Mesenchymal stem cell (in vitro differentiated cells and primary cell): ENCODE measurements around the gene LIPC.

Experiments
- DNase-seq: peaks from one replicate; pipeline ENCODE4 v3.0.0-alpha.2; 2013
- H2AFZ ChIP-seq: one replicate; pipeline ENCODE4 v1.6.1; 2013; ENCODE audit warnings: low read depth, mild to moderate bottlenecking, control low read depth, inconsistent platforms, low read length, moderate library complexity
- H2AK5ac ChIP-seq: 2 replicates; pipeline ENCODE4 v1.6.1; 2013; ENCODE audit warnings: low read length, moderate library complexity, mild to moderate bottlenecking, inconsistent platforms; ENCODE audit not compliant: severe bottlenecking
- H2BK120ac ChIP-seq: one replicate; pipeline ENCODE4 v1.6.1; 2013; ENCODE audit warnings: low read depth, mild to moderate bottlenecking, inconsistent platforms, low read length, moderate library complexity
- H2BK12ac ChIP-seq, 2 experiments: one replicate each; pipeline ENCODE4 v1.6.1; 2013; ENCODE audit warnings: inconsistent platforms in 2 of 2, low read length in 2 of 2, mild to moderate bottlenecking in 2 of 2, moderate library complexity in 2 of 2, control low read depth in 1 of 2
- H2BK15ac ChIP-seq: one replicate; pipeline ENCODE4 v1.6.1; 2013; ENCODE audit warnings: mild to moderate bottlenecking, low read depth, inconsistent platforms; ENCODE audit not compliant: poor library complexity, severe bottlenecking
- H2BK5ac ChIP-seq: 2 replicates; pipeline ENCODE4 v1.6.1; 2013; ENCODE audit warnings: low read depth, mild to moderate bottlenecking, low read length, control low read depth, inconsistent platforms; ENCODE audit not compliant: poor library complexity, severe bottlenecking
- H3K14ac ChIP-seq, 2 experiments: one replicate each; pipeline ENCODE4 v1.6.1; 2013; ENCODE audit warnings: inconsistent platforms in 2 of 2, low read length in 2 of 2, control low read depth in 1 of 2, mild to moderate bottlenecking in 1 of 2, moderate library complexity in 1 of 2
- H3K18ac ChIP-seq, 2 experiments: one replicate each; pipeline ENCODE4 v1.6.1; 2013; ENCODE audit warnings: inconsistent platforms in 2 of 2, low read length in 2 of 2, control low read depth in 1 of 2, low read depth in 1 of 2, mild to moderate bottlenecking in 1 of 2
- H3K23ac ChIP-seq, 2 experiments: one replicate each; pipeline ENCODE4 v1.6.1; 2013; ENCODE audit warnings: inconsistent platforms in 2 of 2, low read length in 2 of 2, mild to moderate bottlenecking in 2 of 2, moderate library complexity in 2 of 2, control low read depth in 1 of 2
- H3K27ac ChIP-seq: 2 replicates; pipeline ENCODE4 v1.5.1; 2013; ENCODE audit warnings: mild to moderate bottlenecking, moderate library complexity, low read length, control low read depth, inconsistent platforms; ENCODE audit not compliant: poor library complexity, severe bottlenecking
- H3K27me3 ChIP-seq, 2 experiments: 2 replicates each; pipeline versions ENCODE4 v1.6.1 to v1.7.0; 2013; ENCODE audit warnings: low read length in 2 of 2, mild to moderate bottlenecking in 2 of 2, moderate library complexity in 2 of 2, control low read depth in 1 of 2, inconsistent platforms in 1 of 2; ENCODE audit not compliant: control insufficient read depth in 1 of 2, insufficient read depth in 1 of 2
- H3K36me3 ChIP-seq, 2 experiments: 2 replicates each; pipeline versions ENCODE4 v1.6.1 to v1.7.0; 2013; ENCODE audit warnings: low read length in 2 of 2, control low read depth in 1 of 2, inconsistent platforms in 1 of 2, low read depth in 1 of 2, mild to moderate bottlenecking in 1 of 2; ENCODE audit not compliant: insufficient read depth in 2 of 2, control insufficient read depth in 1 of 2
- H3K4ac ChIP-seq, 2 experiments: one replicate each; pipeline ENCODE4 v1.6.1; 2013; ENCODE audit warnings: inconsistent platforms in 2 of 2, low read length in 2 of 2, mild to moderate bottlenecking in 2 of 2, moderate library complexity in 2 of 2, control low read depth in 1 of 2, low read depth in 1 of 2
- H3K4me1 ChIP-seq: 2 replicates; pipeline ENCODE4 v1.6.1; 2013; ENCODE audit warnings: low read depth, low read length, control low read depth; ENCODE audit not compliant: control insufficient read depth, insufficient read depth
- H3K4me2 ChIP-seq: 2 replicates; pipeline ENCODE4 v1.6.1; 2013; ENCODE audit warnings: low read length, mild to moderate bottlenecking, inconsistent platforms; ENCODE audit not compliant: poor library complexity, severe bottlenecking
- H3K4me3 ChIP-seq, 2 experiments: 2 replicates each; pipeline versions ENCODE4 v1.5.1 to v1.7.0; 2013; ENCODE audit warnings: low read length in 2 of 2, mild to moderate bottlenecking in 2 of 2, control low read depth in 1 of 2, low read depth in 1 of 2; ENCODE audit not compliant: insufficient read depth in 1 of 2
- H3K79me1 ChIP-seq: replicated peaks from 2 replicates; pipeline ENCODE4 v1.6.1; 2013; ENCODE audit warnings: mild to moderate bottlenecking, control low read depth, low read length, inconsistent platforms; ENCODE audit not compliant: poor library complexity, severe bottlenecking
- H3K9ac ChIP-seq: 2 replicates; pipeline ENCODE4 v1.7.0; 2013; ENCODE audit warnings: mild to moderate bottlenecking, low read length, moderate library complexity
- H3K9me3 ChIP-seq: 2 replicates; pipeline ENCODE4 v1.7.0; 2013; ENCODE audit warnings: mild to moderate bottlenecking, low read length; ENCODE audit not compliant: control insufficient read depth
- H4K8ac ChIP-seq: one replicate; pipeline ENCODE4 v1.6.1; 2013; ENCODE audit warnings: inconsistent platforms, mild to moderate bottlenecking, low read length, moderate library complexity
- H4K91ac ChIP-seq: one replicate; pipeline ENCODE4 v1.6.1; 2013; ENCODE audit warnings: mild to moderate bottlenecking, low read length, inconsistent platforms
- WGBS: methylation state at CpG from one replicate; pipeline ENCODE4 v1.1.7; 2013; ENCODE audit warnings: mixed read lengths; 5-methylcytosine and 5-hydroxymethylcytosine counted together

Gene LIPC

DNA sequence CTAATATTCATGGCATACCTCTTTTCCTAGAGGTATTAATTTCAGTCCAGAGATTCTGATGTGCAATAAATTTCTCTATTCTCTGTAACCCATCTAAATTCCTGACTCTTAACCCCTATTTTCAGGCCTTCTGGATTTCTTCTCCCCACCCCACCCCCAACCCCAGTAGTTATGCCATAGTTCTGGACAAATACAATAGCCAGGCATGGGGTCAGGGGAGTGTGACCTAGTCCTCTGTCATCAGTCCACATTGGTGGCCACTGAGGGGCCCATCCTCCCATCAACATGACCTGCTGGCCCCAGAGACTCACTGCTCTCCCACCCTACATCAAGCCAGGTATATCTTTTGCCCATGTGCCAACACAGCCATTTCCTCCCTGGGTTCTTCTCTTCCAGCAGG, 3.8 kb upstream of the LIPC start:
- DNase-seq, result no peak
- H2BK12ac ChIP-seq, result no peak overlapping the region
- H2BK15ac ChIP-seq, result no peak overlapping the region
- H3K4me3 ChIP-seq, result no peak overlapping the region
- no peak overlapping the region for H2BK120ac ChIP-seq
- H4K91ac ChIP-seq, result peak overlapping the region; percentile 59
- H3K9me3 ChIP-seq, result no peaks in the 10 kb centered on the region
- H3K27me3 ChIP-seq, result no peaks in the 10 kb centered on the region
- H3K4me2 ChIP-seq, result no peak overlapping the region
- no peak overlapping the region for H3K23ac ChIP-seq
- H2AK5ac ChIP-seq, result no peak overlapping the region
- no peak overlapping the region for H2BK5ac ChIP-seq
- H3K4ac ChIP-seq, result no peak overlapping the region
- no peak overlapping the region for H3K14ac ChIP-seq
- H3K27ac ChIP-seq, result no peak overlapping the region
- no peak overlapping the region for H3K9ac ChIP-seq
- H3K79me1 ChIP-seq, result no peaks in the 10 kb centered on the region
- peaks cover 4% of the 10 kb centered on the region for H3K4me1 ChIP-seq
- H4K8ac ChIP-seq, result no peak overlapping the region
- peak overlapping the region in 1 of 2 experiments; percentile 41 for H3K18ac ChIP-seq
- H3K36me3 ChIP-seq, result no peaks in the 10 kb centered on the region
- no peak overlapping the region for H2AFZ ChIP-seq

DNA sequence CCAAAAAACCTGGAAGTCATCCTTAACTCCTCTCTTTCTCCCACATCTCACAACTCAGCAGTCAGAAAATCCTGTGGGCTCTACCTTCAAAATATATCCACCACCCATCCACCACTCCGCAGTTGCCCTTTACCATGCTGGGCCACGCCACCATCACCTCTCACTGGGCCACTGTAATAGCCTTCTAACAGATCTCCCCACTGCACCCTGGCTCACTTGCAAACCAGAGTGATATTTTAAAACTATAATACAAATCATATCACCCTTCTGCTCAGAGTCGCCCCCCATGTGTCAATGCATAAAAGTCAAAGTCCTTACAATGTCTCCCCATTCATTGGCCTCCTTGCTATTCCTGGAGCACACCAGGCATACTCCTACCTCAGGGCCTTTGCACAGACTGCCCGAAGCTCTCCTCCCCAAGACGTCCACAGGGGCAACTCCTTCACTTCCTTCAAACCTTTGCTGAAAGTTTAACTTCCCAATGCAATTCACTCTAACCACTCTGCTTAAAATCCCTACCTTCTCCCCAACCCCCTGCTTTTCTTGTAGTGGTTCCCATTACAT, 1.5 kb upstream of the LIPC start:
- Histone ChIP-seq H3K79me1 (no peaks in the 10 kb centered on the region), H3K4me1 (peaks cover 4% of the 10 kb centered on the region), H2AFZ (no peak overlapping the region), H3K27ac (no peak overlapping the region), H3K18ac (no peak overlapping the region), H3K23ac (no peak overlapping the region), H3K4me3 (no peak overlapping the region), H2BK120ac (no peak overlapping the region), H2AK5ac (no peak overlapping the region), H2BK5ac (no peak overlapping the region), H3K4me2 (no peak overlapping the region), H4K91ac (no peak overlapping the region), H3K4ac (no peak overlapping the region), H3K27me3 (no peaks in the 10 kb centered on the region), H3K14ac (no peak overlapping the region), H4K8ac (no peak overlapping the region), H3K9ac (no peak overlapping the region), H3K9me3 (no peaks in the 10 kb centered on the region), H2BK15ac (no peak overlapping the region), H3K36me3 (no peaks in the 10 kb centered on the region), H2BK12ac (no peak overlapping the region)
- WGBS, result 98% methylated on average over 5 of the region's 5 CpGs
- DNase-seq, result no peak

DNA sequence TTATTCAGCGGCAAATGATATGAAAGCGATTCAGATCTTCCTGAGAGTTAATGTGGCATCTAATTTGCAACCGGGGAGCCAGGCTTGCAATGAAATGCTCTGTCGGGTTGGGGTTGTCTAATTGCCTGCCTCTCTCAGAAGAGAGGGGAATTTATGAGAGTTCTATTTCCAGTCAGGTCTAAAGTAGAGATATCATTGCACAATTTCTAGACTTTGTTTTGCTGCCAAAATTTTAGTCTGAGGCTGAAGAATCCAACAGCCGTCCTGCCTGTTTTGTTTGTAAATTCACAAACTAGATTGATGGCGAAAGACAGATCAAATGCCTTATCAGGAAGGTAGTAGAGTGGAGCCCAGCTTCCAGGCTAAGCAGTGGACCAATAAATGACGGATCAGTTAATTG, 610 bp downstream of the LIPC start:
- no peak overlapping the region for H3K4me2 ChIP-seq
- H2BK15ac ChIP-seq, result no peak overlapping the region
- no peak overlapping the region for H3K9ac ChIP-seq
- WGBS, result 75% methylated on average over 7 of the region's 7 CpGs
- no peak overlapping the region for H4K8ac ChIP-seq
- H3K23ac ChIP-seq, result no peak overlapping the region
- H3K4me1 ChIP-seq, result peaks cover 4% of the 10 kb centered on the region
- no peak overlapping the region for H3K4ac ChIP-seq
- no peak overlapping the region for H3K18ac ChIP-seq
- no peak overlapping the region for H2BK5ac ChIP-seq
- no peaks in the 10 kb centered on the region for H3K9me3 ChIP-seq
- H2BK12ac ChIP-seq, result no peak overlapping the region
- H4K91ac ChIP-seq, result no peak overlapping the region
- H3K27ac ChIP-seq, result no peak overlapping the region
- H2AK5ac ChIP-seq, result no peak overlapping the region
- H3K79me1 ChIP-seq, result no peaks in the 10 kb centered on the region
- H3K27me3 ChIP-seq, result no peaks in the 10 kb centered on the region
- peak; percentile 24 for DNase-seq
- no peak overlapping the region for H2BK120ac ChIP-seq
- no peaks in the 10 kb centered on the region for H3K36me3 ChIP-seq
- no peak overlapping the region for H3K14ac ChIP-seq
- no peak overlapping the region for H3K4me3 ChIP-seq
- no peak overlapping the region for H2AFZ ChIP-seq

DNA sequence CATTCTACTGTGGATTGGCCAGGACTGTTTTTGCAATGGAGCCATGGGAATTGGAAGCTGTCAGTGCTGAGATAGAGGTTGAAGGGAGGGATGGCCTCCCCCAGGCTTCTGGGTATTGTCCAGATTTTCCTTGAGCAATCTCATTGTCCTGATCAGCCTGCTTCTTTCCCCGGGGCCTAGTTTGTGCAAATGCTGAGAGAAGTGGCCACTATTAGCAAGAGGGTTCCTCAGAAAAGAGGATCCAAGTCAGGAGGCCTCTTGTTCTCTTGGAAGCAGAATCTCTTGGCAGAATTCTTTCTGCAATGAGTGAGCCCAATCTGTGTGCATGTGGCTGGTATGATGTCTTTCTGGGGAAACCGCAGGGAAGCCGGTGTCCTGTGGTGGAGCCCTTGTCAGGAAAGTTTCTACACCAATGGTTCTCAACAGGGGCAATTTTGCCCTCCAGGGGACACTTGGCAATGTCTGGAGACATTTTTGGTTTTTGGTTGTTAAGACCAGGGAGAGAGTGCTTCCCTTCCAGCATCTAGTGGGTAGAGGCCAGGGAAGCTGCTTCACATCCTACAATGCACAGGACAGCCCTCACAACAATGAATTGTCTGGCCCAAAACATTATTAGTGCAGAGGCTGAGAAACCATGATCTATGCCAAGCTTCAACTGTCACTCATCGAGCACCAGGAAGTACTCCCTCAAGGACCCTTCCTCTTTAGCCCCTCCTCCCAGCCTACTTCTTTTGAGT, 2.0 kb downstream of the LIPC start:
- no peak overlapping the region for H4K8ac ChIP-seq
- no peaks in the 10 kb centered on the region for H3K9me3 ChIP-seq
- 86% methylated on average over 4 of the region's 4 CpGs for WGBS
- no peak overlapping the region for H2BK120ac ChIP-seq
- H3K27me3 ChIP-seq, result no peaks in the 10 kb centered on the region
- H3K4me3 ChIP-seq, result no peak overlapping the region
- no peak overlapping the region for H3K18ac ChIP-seq
- H3K14ac ChIP-seq, result no peak overlapping the region
- no peak overlapping the region for H4K91ac ChIP-seq
- H3K36me3 ChIP-seq, result no peaks in the 10 kb centered on the region
- peak overlapping the region; percentile 16 for H3K9ac ChIP-seq
- peaks cover 7% of the 10 kb centered on the region for H3K4me1 ChIP-seq
- H3K27ac ChIP-seq, result no peak overlapping the region
- H3K4me2 ChIP-seq, result no peak overlapping the region
- DNase-seq, result peak; percentile 31
- no peak overlapping the region for H2BK12ac ChIP-seq
- no peak overlapping the region for H2AFZ ChIP-seq
- H3K4ac ChIP-seq, result peak overlapping the region in 1 of 2 experiments; percentile 38
- no peak overlapping the region for H2AK5ac ChIP-seq
- no peaks in the 10 kb centered on the region for H3K79me1 ChIP-seq
- H3K23ac ChIP-seq, result no peak overlapping the region
- H2BK5ac ChIP-seq, result no peak overlapping the region
- peak overlapping the region; percentile 34 for H2BK15ac ChIP-seq
